ENCODE results near the gene SERPINF2.
"Not testable (repeated sequence)": the region's sequence is repeated elsewhere in the genome, so short reads cannot be mapped to it uniquely, and the experiment has no call there.

SERPINF2 gene

DNA sequence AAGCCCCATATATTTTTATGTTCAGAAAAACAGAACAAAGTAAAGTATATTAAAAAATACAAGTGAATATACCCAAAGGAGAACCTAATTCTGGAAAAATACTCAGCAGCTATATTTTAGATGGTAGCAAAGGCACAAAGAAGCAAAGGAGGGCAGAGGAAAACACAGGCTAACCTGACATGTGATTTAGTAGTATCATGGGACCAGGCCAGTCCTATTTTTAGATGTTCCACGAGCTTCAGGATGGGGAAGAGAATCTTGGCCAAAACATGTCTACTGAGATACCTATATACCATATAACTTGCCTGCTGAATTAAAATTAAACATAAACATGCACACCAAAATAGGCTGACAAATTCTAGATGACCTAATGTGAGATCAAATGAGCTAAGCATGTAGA lies 54.1 kb downstream of the SERPINF2 start:
- no peak for DNase-seq

DNA sequence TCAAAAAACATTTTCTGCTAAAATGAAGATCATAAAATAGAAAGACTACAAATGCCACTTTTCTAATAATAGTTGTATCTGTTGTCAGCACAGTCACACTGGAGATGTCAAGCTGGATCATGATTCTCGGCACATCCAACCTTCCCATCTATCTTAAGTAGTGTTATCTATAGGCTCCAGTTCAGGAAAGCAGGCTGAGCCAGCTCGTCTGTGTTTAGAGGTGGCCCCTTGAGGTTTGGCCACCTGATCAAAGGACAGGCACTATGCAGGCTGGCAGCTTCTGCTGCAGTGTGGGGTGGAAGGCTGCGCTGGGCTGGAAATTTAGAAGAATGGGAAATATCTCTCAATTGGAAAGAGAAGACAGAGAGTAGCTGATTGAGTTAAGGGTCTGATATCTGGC lies 54.7 kb downstream of the SERPINF2 start:
- DNase-seq: no peak

DNA sequence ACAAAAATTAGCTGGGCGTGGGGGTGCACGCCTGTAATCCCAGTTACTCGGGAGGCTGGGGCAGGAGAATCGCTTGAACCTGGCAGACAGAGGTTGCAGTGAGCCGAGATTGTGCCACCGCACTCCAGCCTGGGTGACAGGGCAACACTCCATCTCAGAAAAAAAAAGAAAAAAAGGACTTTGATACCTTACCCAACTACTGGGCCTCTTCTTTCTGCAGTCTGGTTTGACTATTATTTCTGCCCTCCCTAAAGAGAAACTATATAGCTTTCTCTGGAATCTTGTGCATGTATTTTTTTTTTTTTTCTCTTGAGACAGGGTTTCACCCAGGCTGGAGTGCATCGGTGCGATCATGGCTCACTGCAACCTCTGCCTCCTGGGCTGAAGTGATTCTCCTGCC lies 55.2 kb downstream of the SERPINF2 start:
- DNase-seq: not testable (repeated sequence)

DNA sequence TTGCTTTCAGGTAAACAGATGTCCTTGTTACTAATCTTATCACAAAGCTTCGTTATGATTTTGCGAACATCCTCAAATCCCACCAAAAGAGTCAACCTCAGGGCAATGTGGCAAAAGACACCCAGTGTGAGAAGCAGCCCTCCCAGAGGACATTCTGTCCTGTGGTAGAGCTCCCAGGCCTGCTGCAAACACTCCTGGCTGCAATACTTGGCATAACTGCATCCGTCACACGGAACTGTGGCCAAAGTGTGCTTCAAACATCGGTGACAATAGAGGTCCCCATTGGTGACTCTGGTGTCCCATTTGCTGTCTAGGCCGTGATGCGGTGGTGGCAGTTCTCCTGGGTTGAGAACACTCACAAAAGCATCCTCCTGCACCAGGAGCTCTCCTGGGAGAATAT lies 57.6 kb downstream of the SERPINF2 start:
- no peak for DNase-seq

DNA sequence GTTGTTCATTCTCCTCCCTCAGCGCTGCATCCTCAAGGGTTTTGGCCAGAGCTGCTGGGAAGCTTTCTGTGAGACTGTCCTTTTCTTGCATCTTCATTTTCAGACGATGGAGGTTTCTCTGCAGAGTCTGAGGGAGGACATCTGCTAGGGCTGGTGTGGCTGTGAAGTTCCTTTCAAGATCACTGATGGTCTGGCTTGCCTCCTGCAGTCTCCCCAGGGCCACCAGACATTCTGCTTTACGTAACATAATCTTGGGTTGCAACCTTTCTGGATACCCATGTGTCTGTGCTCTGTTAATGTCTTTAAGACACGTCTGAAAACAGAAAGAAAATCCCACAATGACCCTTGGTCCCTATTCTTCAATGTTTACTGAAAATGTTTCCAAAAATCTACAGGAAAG lies 58.0 kb downstream of the SERPINF2 start:
- no peak for DNase-seq

DNA sequence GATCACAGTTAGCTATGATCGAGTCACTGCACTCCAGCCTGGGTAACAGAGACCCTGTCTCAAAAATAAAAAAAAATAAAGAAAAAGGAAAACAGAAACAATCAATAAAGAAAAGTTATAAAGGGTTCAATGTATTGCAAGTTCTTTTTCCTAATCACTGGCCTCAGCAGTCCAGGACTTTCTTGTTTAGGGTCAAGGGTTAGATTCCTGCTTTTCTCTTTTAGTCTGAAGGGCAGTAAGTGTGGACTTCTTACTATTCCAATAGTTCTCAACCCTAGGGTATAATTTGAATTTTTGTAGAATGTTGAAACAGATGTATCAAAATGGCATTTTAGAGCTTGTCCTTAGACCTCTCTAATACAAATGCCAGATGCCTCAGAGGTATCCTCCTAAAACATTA lies 59.8 kb downstream of the SERPINF2 start:
- no peak for DNase-seq

DNA sequence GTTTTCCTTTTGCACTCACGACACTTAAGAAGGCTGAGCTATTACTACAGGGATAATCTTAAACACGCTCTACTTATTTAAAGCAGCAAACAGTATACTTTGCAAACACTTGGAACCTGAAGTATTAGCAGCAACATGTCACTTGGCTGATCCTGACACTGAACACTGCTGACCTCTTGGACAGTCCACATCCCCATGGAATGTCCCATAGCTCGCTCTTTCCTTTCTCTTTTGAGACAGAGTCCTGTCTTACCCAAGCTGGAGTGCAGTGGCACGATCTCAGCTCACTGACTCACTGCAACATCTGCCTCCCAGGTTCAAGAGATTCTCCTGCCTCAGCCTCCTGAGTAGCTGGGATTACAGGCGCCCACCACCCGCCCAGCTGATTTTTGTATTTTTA lies 60.6 kb downstream of the SERPINF2 start:
- no peak for DNase-seq
